Measurements from ENCODE around the gene NEMF. TPM values are rescaled to one million over a fixed set of nuclear protein-coding genes. Genes with fewer than 3 reads are reported as not detected.

The NEMF gene
- polyA plus RNA-seq, 1 donor from 2014 or later = 91.0 TPM

Small RNA genes within 50 kb of the gene (small RNA-seq; reads per million reads assigned to genes)
- gene RF00019 (0 to 1.2 (median 0) reads per million in 3 experiments), gene RN7SL2 (0.49 to 36.9 (median 9.5) reads per million in 3 experiments), gene RN7SL3 (0 to 0.16 (median 0.03) reads per million in 3 experiments), gene RNU6-189P (0 reads per million in 3 experiments), gene RNU6-539P (0 reads per million in 3 experiments)

Other genes starting within 250 kb of the NEMF start
- 130 and 147 TPM in 2 replicates for gene RPL36AL, start 232.2 kb downstream of the NEMF start, polyA plus RNA-seq
- gene MGAT2, start 232.0 kb downstream of the NEMF start, polyA plus RNA-seq = 23.7 and 24.7 TPM in 2 replicates
- 37.2 and 41.6 TPM in 2 replicates for gene DNAAF2, start 217.5 kb downstream of the NEMF start, polyA plus RNA-seq
- 2.8 and 7.9 TPM in 2 replicates for gene POLE2, start 164.6 kb downstream of the NEMF start, polyA plus RNA-seq
- 5.2 and 6.5 TPM in 2 replicates for gene KLHDC1, start 159.7 kb downstream of the NEMF start, polyA plus RNA-seq
- gene KLHDC2, start 84.6 kb downstream of the NEMF start, polyA plus RNA-seq = 290 and 305 TPM in 2 replicates
- 23.0 and 24.1 TPM in 2 replicates for gene ARF6, start 40.3 kb upstream of the NEMF start, polyA plus RNA-seq